ENCODE data around the gene POSTN. TPM values are rescaled to one million over a fixed set of nuclear protein-coding genes. Genes with fewer than 3 reads are reported as not detected.

Gene POSTN
- total and polyA plus RNA-seq, 2 of the 8 experiments (the other 6 are each of a cell fraction or from before 2014, with no cell fraction given), result 0.30 to 0.74 TPM

- H2BK15ac ChIP-seq (ENCODE audit: low read length), result no peak overlapping the region
- no peak overlapping the region for H3K23ac ChIP-seq (ENCODE audit: insufficient read length)
- 91% methylated on average over 2 of the region's 2 CpGs; no CpG with 5 or more reads in 1 of the 2 experiments for WGBS, 2 experiments (ENCODE audit: extremely low coverage in 1 of 2, insufficient coverage in 1 of 2, insufficient read length in 1 of 2, insufficient replicate concordance in 2 of 2, low coverage in 1 of 2, low lambda C conversion rate in 2 of 2, missing lambda C conversion rate in 1 of 2)
- no peak overlapping the region for H3K18ac ChIP-seq (ENCODE audit: extremely low read depth, low read length)
- H3K4ac ChIP-seq (replicated peaks; ENCODE audit: insufficient read length, low read depth, low read length), result no peak overlapping the region
- H2AFZ ChIP-seq (ENCODE audit: low read length), result no peak overlapping the region
- no peaks in the 10 kb centered on the region for H3K79me2 ChIP-seq (ENCODE audit: control insufficient read depth in 1 of 2, insufficient read depth in 2 of 2, low read length in 2 of 2)
- H3K9me3 ChIP-seq (ENCODE audit: insufficient read depth in 2 of 2, low read depth in 1 of 2, low read length in 1 of 2), result no peaks in the 10 kb centered on the region
- no peak overlapping the region for H3K56ac ChIP-seq (replicated peaks; ENCODE audit: insufficient read length, low read depth, low read length)
- no peak overlapping the region for H2BK5ac ChIP-seq (ENCODE audit: low read depth, low read length)
- H3K9ac ChIP-seq (replicated peaks in 1 of 4; ENCODE audit: extremely low read depth in 1 of 4, low read depth in 3 of 4, low read length in 3 of 4), result no peak overlapping the region
- H4K91ac ChIP-seq (replicated peaks; ENCODE audit: insufficient read length, low read length), result no peak overlapping the region
- H3K14ac ChIP-seq (ENCODE audit: insufficient read length), result no peak overlapping the region
- no peak overlapping the region for H2AK5ac ChIP-seq (ENCODE audit: low read depth, low read length)
- H4K8ac ChIP-seq (ENCODE audit: extremely low read depth, insufficient read depth, low read length), result no peak overlapping the region
- H3K4me2 ChIP-seq (ENCODE audit: insufficient read depth in 1 of 2, low read depth in 2 of 2, low read length in 2 of 2), result no peak overlapping the region
- POLR2A ChIA-PET (ENCODE audit: partially characterized antibody), result no interaction called here
- H3K23me2 ChIP-seq (ENCODE audit: low read depth, low read length), result no peaks in the 10 kb centered on the region
- FAIRE-seq, result no peak
- H3K4me1 ChIP-seq (replicated peaks in 1 of 4; ENCODE audit: control insufficient read depth in 3 of 4, insufficient read depth in 4 of 4, low read length in 3 of 4), result no peaks in the 10 kb centered on the region
- no peaks in the 10 kb centered on the region for H3K27me3 ChIP-seq (replicated peaks in 1 of 4; ENCODE audit: control insufficient read depth in 3 of 4, extremely low read depth in 1 of 4, insufficient read depth in 3 of 4, low read length in 3 of 4)
- H4K20me1 ChIP-seq (replicated peaks in 1 of 2; ENCODE audit: control insufficient read depth in 1 of 2, insufficient read depth in 2 of 2, low read length in 2 of 2), result no peaks in the 10 kb centered on the region
- H2BK20ac ChIP-seq (ENCODE audit: low read length), result no peak overlapping the region
- H3K27ac ChIP-seq (ENCODE audit: low read depth, low read length), result no peak overlapping the region
- no peaks in the 10 kb centered on the region for H3K79me1 ChIP-seq (ENCODE audit: low read depth, low read length)
- H2BK120ac ChIP-seq (replicated peaks; ENCODE audit: low read depth, low read length), result no peak overlapping the region
- no peak for DNase-seq (ENCODE audit: low read depth in 1 of 2, low spot score in 2 of 2)
- H4K5ac ChIP-seq (ENCODE audit: insufficient read length, low read depth, low read length), result no peak overlapping the region
- no peak overlapping the region for H2BK12ac ChIP-seq (ENCODE audit: low read depth, low read length)
- CTCF ChIA-PET (ENCODE audit: partially characterized antibody), result interaction anchor here (0.8 to 1.5 kb wide), 2 partner anchors 38 to 111 kb away, joined by 3 to 4 read pairs; no protein-coding TSS in a partner anchor
- H3K4me3 ChIP-seq (ENCODE audit: extremely low read depth in 1 of 4, insufficient read depth in 2 of 4, low read depth in 3 of 4, low read length in 4 of 4), result no peak overlapping the region
- no peaks in the 10 kb centered on the region for H3K36me3 ChIP-seq (ENCODE audit: control insufficient read depth in 2 of 4, insufficient read depth in 4 of 4, low read length in 3 of 4)
- TF ChIP-seq BCL11A (IDR thresholded peaks at IDR 0.05; ENCODE audit: low read depth in 2 of 2, low read length in 2 of 2), result no peak
- TF ChIP-seq CBX5 (IDR thresholded peaks at IDR 0.05; ENCODE audit: low read depth, low read length), result no peak
- no peak for TF ChIP-seq RNF2 (IDR thresholded peaks at IDR 0.05; ENCODE audit: borderline replicate concordance, low read depth, low read length, missing control alignments, poor library complexity, severe bottlenecking)
- TF ChIP-seq CTBP2 (IDR thresholded peaks at IDR 0.05; ENCODE audit: borderline replicate concordance, insufficient read depth, insufficient read length, low read length), result no peak
- no peak for TF ChIP-seq TEAD4 (IDR thresholded peaks at IDR 0.05; ENCODE audit: low read depth, low read length)
- TF ChIP-seq CTCF (IDR thresholded peaks at IDR 0.05; ENCODE audit: control extremely low read depth in 1 of 3, insufficient read depth in 1 of 3, low read depth in 1 of 3, low read length in 3 of 3), result no peak
Observed at GRCh38 chr13:37539170-37539569, 59.4 kb downstream of the POSTN start.

Measured in H1 (cell line).